Activated naive CD4-positive, alpha-beta T cell treated with anti-CD3 and anti-CD28 coated beads, Interleukin-2, amount 50 U/mL, for 24 hours (primary cell): ENCODE data around the gene ADAMTS16.

Source experiments
- H3K27ac Mint-ChIP-seq: one replicate; pipeline ENCODE4 v1.8.0; 2021; ENCODE audit warnings: mild to moderate bottlenecking, mixed read lengths
- H3K27me3 Mint-ChIP-seq: one replicate; pipeline ENCODE4 v1.8.0; 2021; ENCODE audit warnings: mixed read lengths
- H3K36me3 Mint-ChIP-seq: one replicate; pipeline ENCODE4 v1.8.0; 2021; ENCODE audit warnings: mixed read lengths
- H3K4me1 Mint-ChIP-seq: one replicate; pipeline ENCODE4 v1.8.0; 2021; ENCODE audit warnings: mixed read lengths
- H3K4me3 Mint-ChIP-seq: one replicate; pipeline ENCODE4 v1.8.0; 2021; ENCODE audit warnings: mild to moderate bottlenecking, mixed read lengths
- H3K9me3 Mint-ChIP-seq: one replicate; pipeline ENCODE4 v1.8.0; 2021; ENCODE audit warnings: mixed read lengths

The ADAMTS16 gene

DNA sequence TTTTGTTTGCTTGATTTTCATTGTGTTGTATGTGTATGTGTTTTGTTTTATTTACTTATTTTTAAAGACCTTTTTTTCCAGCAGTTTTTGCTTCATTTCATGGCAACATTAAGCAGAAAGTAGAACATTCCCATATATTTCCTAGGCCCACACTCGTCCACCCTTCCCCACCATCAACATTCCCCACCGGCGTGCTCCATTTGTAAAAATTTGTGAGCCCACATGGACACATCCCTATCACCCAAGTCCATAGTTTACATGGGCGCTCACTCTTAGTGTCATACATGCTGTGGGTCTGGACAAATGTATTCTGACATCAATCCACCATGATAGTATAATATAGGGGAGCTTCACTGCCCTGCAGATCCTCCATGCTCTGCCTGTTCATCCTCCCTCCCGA lies 133.8 kb downstream of the ADAMTS16 start:
- Mint-ChIP-seq H3K9me3 (no peaks in the 10 kb centered on the region), H3K4me1 (no peaks in the 10 kb centered on the region), H3K36me3 (no peaks in the 10 kb centered on the region), H3K27me3 (peaks cover 2% of the 10 kb centered on the region), H3K4me3 (no peak overlapping the region), H3K27ac (no peak overlapping the region)

DNA sequence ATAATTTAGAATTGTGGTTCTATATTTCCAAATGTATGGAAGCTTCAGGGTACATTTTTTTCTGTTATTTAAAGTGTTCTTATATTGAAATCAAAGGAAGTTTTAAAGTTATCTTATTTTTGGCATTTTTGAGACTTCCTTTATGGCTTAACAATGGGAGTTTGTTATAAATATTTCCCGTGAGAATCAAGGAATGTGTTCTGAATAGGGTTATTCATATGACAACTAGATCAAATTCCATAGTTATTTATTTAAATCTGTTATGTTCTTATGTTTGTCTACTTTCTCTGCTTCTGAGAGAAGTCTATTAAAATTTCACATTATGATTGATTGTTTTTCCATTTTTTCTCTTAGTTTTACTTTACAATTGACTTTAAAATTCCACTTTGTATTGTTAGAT lies 135.1 kb downstream of the ADAMTS16 start:
- no peak overlapping the region for H3K4me3 Mint-ChIP-seq
- H3K27ac Mint-ChIP-seq = no peak overlapping the region
- no peaks in the 10 kb centered on the region for H3K36me3 Mint-ChIP-seq
- H3K4me1 Mint-ChIP-seq = no peaks in the 10 kb centered on the region
- H3K27me3 Mint-ChIP-seq = peaks cover 2% of the 10 kb centered on the region
- no peaks in the 10 kb centered on the region for H3K9me3 Mint-ChIP-seq

- H3K9me3 Mint-ChIP-seq = no peaks in the 10 kb centered on the region
- H3K4me3 Mint-ChIP-seq = no peak overlapping the region
- no peaks in the 10 kb centered on the region for H3K4me1 Mint-ChIP-seq
- no peak overlapping the region for H3K27ac Mint-ChIP-seq
- H3K36me3 Mint-ChIP-seq = no peaks in the 10 kb centered on the region
- H3K27me3 Mint-ChIP-seq = peaks cover 3% of the 10 kb centered on the region
Observed at GRCh38 chr5:5276430-5276829, 136.3 kb downstream of the ADAMTS16 start.

DNA sequence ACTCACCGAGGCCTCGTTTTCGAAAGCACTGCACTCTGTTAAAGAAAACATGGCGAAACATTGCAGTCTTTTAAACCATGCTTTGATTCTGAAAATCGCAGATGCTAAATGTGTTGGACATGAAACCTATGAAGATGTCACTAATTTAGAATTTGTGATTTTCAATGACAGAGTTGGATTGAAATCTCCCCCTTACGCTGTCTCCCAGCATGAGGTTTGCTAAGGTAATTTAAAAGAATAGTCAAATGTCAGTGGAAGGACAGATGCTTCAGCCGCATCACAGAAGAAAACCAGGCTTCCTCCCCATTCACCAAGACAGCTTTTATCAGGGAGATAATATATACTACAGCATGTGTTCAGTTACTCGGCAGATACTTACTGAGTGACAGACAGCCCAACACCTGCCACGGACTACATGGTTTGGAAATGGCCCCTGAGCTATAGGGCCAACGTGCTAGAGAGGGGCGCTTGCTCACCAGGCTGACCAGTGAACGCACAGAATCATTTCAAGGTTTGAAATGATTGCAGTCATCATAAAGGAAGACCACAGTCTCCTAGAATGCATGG lies 136.9 kb downstream of the ADAMTS16 start:
- Mint-ChIP-seq H3K4me1 (no peaks in the 10 kb centered on the region), H3K27me3 (peaks cover 1% of the 10 kb centered on the region), H3K4me3 (no peak overlapping the region), H3K9me3 (no peaks in the 10 kb centered on the region), H3K36me3 (no peaks in the 10 kb centered on the region), H3K27ac (no peak overlapping the region)

DNA sequence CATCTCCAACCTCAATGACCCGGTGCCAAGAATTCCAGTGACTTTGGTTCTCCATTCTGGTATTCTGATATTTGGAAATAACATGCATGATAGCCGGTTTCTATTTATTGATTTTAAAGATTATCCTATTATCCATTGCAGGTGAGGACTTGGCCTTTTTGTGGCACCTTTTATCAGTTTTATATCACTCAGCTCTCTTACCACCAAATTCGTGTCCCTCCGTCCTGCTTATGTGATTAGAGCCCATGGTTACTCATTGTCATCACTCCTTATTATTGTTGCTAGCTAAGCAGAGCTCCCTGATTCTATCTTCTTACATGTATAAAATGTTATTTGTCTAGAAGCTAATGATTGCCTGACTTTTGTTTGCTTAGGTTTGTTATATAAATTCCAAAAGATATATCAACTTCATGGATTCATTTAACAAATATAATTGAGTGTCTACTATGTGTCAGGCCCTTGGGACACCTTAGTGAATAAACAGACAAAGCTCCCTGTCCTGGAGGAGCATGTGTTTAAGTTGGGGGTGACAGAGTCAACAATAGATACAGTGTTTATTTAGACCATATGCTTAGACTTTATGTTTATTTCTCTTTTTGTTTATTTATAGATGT lies 138.2 kb downstream of the ADAMTS16 start:
- Mint-ChIP-seq H3K27ac (no peak overlapping the region), H3K9me3 (peaks cover 4% of the 10 kb centered on the region), H3K36me3 (no peaks in the 10 kb centered on the region), H3K27me3 (peaks cover 1% of the 10 kb centered on the region), H3K4me1 (no peaks in the 10 kb centered on the region), H3K4me3 (no peak overlapping the region)

GRCh38 chr5:5278815-5279381 lies 138.8 kb downstream of the ADAMTS16 start:
- peaks cover 1% of the 10 kb centered on the region for H3K27me3 Mint-ChIP-seq
- no peaks in the 10 kb centered on the region for H3K36me3 Mint-ChIP-seq
- H3K4me1 Mint-ChIP-seq = no peaks in the 10 kb centered on the region
- H3K9me3 Mint-ChIP-seq = peaks cover 4% of the 10 kb centered on the region
- H3K4me3 Mint-ChIP-seq = no peak overlapping the region
- no peak overlapping the region for H3K27ac Mint-ChIP-seq

DNA sequence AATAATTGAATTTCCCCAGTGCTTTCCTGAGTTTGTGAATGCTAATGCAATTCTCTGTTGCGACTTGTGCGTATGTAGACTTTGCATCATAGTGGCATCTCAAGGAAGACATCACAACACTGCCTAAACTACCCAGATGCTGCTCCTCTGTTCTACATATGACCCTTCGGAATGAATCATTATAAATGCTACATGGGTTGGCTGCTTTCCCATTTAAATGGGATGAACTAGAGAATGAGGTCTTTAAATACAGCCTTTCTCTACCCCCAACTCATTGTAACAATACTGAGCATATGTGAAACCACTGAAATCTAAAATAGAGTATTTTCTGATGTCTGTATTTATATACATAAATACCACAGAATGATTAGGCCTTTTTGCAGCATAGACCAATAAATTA lies 145.8 kb downstream of the ADAMTS16 start:
- Mint-ChIP-seq H3K4me1 (no peaks in the 10 kb centered on the region), H3K4me3 (no peak overlapping the region), H3K27ac (no peak overlapping the region), H3K9me3 (peaks cover 15% of the 10 kb centered on the region), H3K36me3 (peaks cover 2% of the 10 kb centered on the region), H3K27me3 (peaks cover 2% of the 10 kb centered on the region)

DNA sequence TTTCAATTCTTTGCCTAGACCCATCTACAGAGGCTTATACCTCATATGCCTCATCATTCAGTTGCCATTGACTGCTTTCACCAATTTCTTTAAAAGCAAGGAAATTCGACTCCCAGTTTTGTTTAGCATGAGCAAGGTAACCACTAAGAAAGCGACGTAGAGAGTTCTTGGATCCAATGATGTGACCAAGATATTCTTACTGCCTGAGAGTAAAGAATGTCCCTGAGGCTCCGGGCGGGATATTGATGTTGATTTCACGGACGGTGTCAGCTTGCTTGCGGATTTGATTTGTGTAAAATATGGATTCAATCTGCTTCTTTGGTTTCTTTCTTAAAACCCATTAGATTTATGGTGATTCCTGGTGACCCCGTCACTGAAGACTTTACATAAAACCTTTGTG lies 147.3 kb downstream of the ADAMTS16 start:
- H3K4me1 Mint-ChIP-seq = no peaks in the 10 kb centered on the region
- H3K9me3 Mint-ChIP-seq = peaks cover 15% of the 10 kb centered on the region
- H3K27ac Mint-ChIP-seq = no peak overlapping the region
- H3K4me3 Mint-ChIP-seq = no peak overlapping the region
- peaks cover 2% of the 10 kb centered on the region for H3K27me3 Mint-ChIP-seq
- H3K36me3 Mint-ChIP-seq = peaks cover 2% of the 10 kb centered on the region

DNA sequence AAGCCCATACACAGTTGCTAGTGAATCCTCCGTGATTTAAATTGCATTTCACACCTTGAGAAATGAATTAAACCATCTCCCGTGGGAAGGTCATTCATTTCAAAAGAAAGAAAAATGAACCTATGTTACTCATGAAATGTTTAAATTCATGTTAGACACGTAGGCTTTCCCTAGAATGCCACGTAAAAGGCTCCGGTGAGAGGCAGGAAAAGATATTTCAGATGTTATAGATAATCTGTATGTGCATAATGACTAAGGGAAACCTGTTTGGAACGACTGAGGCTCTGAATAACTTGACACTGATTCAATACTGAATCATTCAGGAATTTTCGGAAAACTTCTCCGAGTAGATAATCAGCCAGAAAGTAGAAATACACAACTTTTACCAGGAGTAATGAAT lies 148.1 kb downstream of the ADAMTS16 start:
- Mint-ChIP-seq H3K9me3 (peaks cover 12% of the 10 kb centered on the region), H3K4me3 (no peak overlapping the region), H3K4me1 (no peaks in the 10 kb centered on the region), H3K36me3 (peaks cover 2% of the 10 kb centered on the region), H3K27me3 (peaks cover 6% of the 10 kb centered on the region), H3K27ac (no peak overlapping the region)

DNA sequence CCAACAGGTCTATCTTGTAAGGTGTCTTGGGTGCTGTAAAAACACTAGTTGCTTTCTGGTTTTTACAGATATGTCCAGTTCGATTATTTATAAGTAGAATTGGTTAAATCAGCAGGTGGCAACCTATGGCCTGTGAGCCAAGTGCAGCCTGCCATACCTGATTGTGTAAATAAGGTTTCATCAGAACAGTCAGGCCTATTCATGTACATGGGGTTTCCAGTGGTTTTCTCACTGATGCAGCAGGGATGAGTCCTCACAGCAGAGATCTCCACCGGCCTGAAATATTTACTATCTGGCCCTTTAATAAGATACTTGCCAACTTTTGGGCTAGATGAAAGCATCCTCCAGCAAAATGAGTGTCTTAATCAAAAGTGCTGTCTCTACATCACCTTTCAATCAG lies 149.4 kb downstream of the ADAMTS16 start:
- Mint-ChIP-seq H3K4me3 (no peak overlapping the region), H3K9me3 (peaks cover 7% of the 10 kb centered on the region), H3K36me3 (no peaks in the 10 kb centered on the region)

DNA sequence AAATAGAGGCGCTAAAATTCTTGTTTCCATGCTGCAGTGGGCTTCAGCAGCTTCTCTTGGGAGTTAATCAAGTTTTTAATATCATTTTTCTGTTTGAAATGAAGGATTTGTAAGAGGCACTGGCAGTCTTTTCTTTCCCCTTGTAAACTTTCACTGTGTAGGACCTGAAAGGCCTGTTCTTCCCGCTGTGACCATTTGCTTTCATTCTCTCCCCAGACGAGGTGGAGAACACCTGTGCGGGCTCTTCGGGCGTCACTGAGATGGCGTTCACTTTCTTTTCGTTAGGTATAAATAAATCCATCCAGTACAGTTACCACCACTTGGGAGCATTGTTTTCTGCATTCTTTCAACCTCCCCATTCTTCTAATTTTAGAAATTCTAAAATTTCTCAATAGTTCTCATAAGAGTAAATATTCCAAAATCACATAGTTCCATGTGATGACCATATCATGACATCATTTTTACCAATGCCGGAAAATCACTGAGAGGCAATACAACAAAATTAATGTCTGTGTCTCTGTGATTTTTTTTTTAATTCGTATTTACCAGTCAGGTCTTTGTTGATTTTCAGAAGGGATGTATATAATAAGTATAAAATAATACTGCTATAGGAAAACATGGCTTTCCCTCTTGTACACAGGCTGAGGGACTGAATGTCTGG lies 150.7 kb downstream of the ADAMTS16 start:
- Mint-ChIP-seq H3K27me3 (peaks cover 4% of the 10 kb centered on the region), H3K36me3 (no peaks in the 10 kb centered on the region), H3K4me3 (no peak overlapping the region), H3K4me1 (no peaks in the 10 kb centered on the region), H3K27ac (no peak overlapping the region), H3K9me3 (peaks cover 5% of the 10 kb centered on the region)

More for the DNA sequence above, 149.4 kb downstream of the ADAMTS16 start:
- Mint-ChIP-seq H3K27me3 (peaks cover 6% of the 10 kb centered on the region), H3K4me1 (no peaks in the 10 kb centered on the region), H3K27ac (no peak overlapping the region)

- Mint-ChIP-seq H3K4me1 (no peaks in the 10 kb centered on the region), H3K4me3 (no peak overlapping the region), H3K9me3 (peaks cover 5% of the 10 kb centered on the region), H3K27me3 (peaks cover 4% of the 10 kb centered on the region), H3K27ac (no peak overlapping the region), H3K36me3 (no peaks in the 10 kb centered on the region)
Observed at GRCh38 chr5:5291357-5291756, 151.2 kb downstream of the ADAMTS16 start.

GRCh38 chr5:5293029-5293428 lies 152.9 kb downstream of the ADAMTS16 start:
- Mint-ChIP-seq H3K4me1 (no peaks in the 10 kb centered on the region), H3K27me3 (peaks cover 4% of the 10 kb centered on the region)

GRCh38 chr5:5294429-5294828 lies 154.3 kb downstream of the ADAMTS16 start:
- H3K4me1 Mint-ChIP-seq = no peaks in the 10 kb centered on the region
- no peak overlapping the region for H3K4me3 Mint-ChIP-seq
- H3K9me3 Mint-ChIP-seq = no peaks in the 10 kb centered on the region
- no peaks in the 10 kb centered on the region for H3K36me3 Mint-ChIP-seq
- H3K27me3 Mint-ChIP-seq = peaks cover 4% of the 10 kb centered on the region
- H3K27ac Mint-ChIP-seq = no peak overlapping the region

More at GRCh38 chr5:5293029-5293428, 152.9 kb downstream of the ADAMTS16 start:
- Mint-ChIP-seq H3K36me3 (no peaks in the 10 kb centered on the region), H3K27ac (no peak overlapping the region), H3K9me3 (peaks cover under 1% of the 10 kb centered on the region), H3K4me3 (no peak overlapping the region)

DNA sequence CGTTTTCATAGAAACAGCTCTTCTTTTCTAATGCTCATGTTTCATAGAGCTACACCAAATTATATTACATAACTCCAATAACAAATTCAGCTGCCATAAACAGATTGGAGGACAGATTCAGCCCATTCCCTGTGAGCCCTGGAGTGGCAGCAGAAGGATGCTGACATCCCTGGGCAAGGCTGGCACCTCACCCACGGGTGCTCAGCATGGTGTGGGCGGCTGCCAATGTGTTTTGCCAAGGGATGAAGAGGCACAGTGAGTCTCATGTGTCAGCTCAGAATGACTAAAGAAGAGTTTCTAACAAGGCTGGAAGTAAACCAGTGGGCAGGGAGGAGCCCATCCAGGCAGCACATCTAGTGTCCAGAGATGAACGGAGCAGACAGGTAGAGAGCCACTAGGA lies 155.2 kb downstream of the ADAMTS16 start:
- peaks cover 3% of the 10 kb centered on the region for H3K9me3 Mint-ChIP-seq
- H3K4me1 Mint-ChIP-seq = no peaks in the 10 kb centered on the region
- H3K27ac Mint-ChIP-seq = no peak overlapping the region
- no peaks in the 10 kb centered on the region for H3K36me3 Mint-ChIP-seq
- H3K27me3 Mint-ChIP-seq = peaks cover 4% of the 10 kb centered on the region
- H3K4me3 Mint-ChIP-seq = no peak overlapping the region

DNA sequence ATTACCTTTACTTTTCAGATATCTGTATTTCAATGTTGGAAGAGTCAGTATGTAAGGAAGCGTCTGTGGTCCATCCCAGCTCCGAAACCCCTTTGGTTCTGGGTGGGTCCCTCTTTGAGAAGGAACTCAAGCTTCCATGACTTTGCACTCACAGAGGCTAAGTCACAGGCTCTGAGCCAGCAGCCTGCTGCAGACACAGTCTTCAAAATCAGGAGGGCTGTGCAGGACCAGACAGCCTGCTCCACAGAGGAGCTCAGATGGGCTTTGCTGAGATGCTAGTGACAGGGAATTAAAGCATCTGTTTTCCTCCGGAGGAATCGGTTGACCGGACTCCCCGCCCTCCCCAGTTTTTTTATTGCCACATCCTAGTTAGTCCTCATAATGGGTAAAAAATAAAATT lies 155.9 kb downstream of the ADAMTS16 start:
- H3K4me3 Mint-ChIP-seq = no peak overlapping the region
- H3K27me3 Mint-ChIP-seq = peaks cover 4% of the 10 kb centered on the region
- peaks cover under 1% of the 10 kb centered on the region for H3K36me3 Mint-ChIP-seq
- H3K4me1 Mint-ChIP-seq = no peaks in the 10 kb centered on the region
- no peak overlapping the region for H3K27ac Mint-ChIP-seq
- peaks cover 3% of the 10 kb centered on the region for H3K9me3 Mint-ChIP-seq
